ENCODE measurements around the gene TBX1. TPM values are rescaled to one million over a fixed set of nuclear protein-coding genes. Genes with fewer than 3 reads are reported as not detected.
"Not testable (repeated sequence)": the region's sequence is repeated elsewhere in the genome, so short reads cannot be mapped to it uniquely, and the experiment has no call there.

The TBX1 gene
- total RNA-seq, 1 donor: 0.43 TPM

DNA sequence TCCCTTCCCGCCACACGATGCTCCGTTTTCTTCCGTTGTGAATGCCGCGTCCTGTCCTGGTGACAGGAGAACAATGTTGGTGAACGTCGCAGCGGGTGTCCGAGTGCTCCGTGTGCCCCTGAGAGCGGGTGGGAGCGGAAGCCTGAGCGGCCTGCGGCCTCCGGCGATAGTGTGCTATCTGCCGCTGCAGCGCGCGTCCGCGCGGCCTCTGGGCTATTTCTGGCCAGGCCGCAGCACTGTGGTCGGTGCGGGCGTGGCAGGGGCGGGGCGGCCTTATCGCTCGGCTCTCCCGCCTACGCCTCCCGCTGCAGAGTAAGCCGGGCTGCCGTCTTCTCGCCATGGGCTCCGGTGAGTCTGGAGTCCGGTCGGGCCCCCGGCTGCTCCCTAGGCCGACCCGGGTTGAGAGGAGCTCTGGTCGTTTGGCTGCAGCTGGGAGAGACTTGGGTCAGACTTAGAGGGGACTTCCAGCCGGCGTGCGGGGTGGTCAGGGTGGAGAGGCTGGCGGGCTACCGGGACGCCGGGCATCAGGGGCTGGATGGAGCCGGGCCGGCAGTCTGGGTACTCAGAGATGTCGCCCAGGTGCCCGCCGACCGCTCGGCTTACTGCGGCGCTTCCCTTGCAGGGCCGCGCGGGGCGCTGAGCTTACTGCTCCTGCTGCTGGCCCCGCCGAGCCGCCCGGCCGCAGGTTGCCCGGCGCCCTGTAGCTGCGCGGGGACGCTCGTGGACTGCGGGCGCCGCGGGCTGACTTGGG is 37.2 kb upstream of the TBX1 start, which contains the start of gene GP1BB:
Gene GP1BB, plus strand, starts transcription at position 308 of the 751 bp plus-strand sequence. Its CDS starts 31 bp downstream, at position 339.
- TF ChIP-seq, protein P1, sequence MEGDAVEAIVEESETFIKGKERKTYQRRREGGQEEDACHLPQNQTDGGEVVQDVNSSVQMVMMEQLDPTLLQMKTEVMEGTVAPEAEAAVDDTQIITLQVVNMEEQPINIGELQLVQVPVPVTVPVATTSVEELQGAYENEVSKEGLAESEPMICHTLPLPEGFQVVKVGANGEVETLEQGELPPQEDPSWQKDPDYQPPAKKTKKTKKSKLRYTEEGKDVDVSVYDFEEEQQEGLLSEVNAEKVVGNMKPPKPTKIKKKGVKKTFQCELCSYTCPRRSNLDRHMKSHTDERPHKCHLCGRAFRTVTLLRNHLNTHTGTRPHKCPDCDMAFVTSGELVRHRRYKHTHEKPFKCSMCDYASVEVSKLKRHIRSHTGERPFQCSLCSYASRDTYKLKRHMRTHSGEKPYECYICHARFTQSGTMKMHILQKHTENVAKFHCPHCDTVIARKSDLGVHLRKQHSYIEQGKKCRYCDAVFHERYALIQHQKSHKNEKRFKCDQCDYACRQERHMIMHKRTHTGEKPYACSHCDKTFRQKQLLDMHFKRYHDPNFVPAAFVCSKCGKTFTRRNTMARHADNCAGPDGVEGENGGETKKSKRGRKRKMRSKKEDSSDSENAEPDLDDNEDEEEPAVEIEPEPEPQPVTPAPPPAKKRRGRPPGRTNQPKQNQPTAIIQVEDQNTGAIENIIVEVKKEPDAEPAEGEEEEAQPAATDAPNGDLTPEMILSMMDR (IDR thresholded peaks at IDR 0.05; ENCODE audit: insufficient read depth, low read depth, low read length): no peak
- no peak for DNase-seq (ENCODE audit: low read depth)
- H3K4me3 ChIP-seq (ENCODE audit: low read depth, low read length): no peak within 1 kb of the TSS

DNA sequence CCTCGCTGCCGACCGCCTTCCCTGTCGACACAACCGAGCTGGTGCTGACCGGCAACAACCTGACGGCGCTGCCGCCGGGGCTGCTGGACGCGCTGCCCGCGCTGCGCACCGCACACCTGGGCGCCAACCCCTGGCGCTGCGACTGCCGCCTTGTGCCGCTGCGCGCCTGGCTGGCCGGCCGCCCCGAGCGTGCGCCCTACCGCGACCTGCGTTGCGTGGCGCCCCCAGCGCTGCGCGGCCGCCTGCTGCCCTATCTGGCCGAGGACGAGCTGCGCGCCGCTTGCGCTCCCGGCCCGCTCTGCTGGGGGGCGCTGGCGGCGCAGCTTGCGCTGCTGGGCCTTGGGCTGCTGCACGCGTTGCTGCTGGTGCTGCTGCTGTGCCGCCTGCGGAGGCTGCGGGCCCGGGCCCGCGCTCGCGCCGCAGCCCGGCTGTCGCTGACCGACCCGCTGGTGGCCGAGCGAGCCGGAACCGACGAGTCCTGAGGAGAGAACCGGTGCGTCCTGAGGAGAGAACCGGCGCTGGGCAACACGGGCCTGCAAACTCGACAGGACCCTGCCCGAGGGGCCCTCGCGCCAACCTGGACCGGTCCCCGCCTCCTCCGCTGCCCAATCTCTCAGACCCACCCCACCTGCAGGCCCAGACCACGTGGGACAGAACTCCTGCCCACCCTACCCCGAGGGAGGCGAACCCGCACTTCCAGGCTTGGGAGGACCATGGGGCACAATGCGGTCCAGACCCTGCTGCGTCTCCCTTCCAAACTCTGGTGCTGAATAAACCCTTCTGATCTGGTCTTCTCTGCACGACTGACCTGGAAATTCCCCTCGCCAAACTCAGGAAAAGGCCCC is 36.4 kb upstream of the TBX1 start:
- TF ChIP-seq, protein P1 (IDR thresholded peaks at IDR 0.05; ENCODE audit: insufficient read depth, low read depth, low read length): no peak
- no peak overlapping the region for H3K4me3 ChIP-seq (ENCODE audit: low read depth, low read length)
- DNase-seq (ENCODE audit: low read depth): peak; percentile 19

DNA sequence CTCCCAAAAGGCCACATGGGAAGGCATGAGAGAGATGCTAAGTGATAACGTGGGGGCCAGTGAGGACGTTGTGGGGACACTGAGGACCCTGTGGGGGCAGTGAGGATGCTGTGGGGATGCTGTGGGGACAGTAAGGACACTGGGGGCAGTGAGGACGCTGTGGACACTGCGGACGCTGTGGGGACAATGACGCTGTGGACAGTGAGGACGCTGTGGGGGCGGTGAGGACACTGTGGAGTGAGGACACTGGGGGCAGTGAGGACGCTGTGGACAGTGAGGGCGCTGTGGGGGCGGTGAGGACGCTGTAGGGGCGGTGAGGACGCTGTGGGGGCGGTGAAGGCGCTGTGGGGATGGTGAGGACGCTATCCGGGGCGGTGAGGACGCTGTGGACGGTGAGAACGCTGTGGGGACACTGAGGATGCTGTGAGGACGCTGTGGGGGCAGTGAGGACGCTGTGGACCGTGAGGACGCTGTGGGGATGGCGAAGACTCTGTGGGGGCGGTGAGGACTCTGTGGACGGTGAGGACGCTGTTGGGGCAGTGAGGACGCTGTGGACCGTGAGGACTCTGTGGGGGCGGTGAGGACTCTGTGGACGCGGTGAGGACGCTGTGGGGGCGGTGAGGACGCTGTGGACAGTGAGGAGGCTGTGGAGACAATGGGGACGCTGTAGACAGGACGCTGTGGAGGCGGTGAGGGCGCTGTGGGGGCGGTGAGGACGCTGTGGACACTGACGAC is 35.5 kb upstream of the TBX1 start:
- no peak for DNase-seq (ENCODE audit: low read depth)
- no peak overlapping the region for H3K4me3 ChIP-seq (ENCODE audit: low read depth, low read length)
- TF ChIP-seq, protein P1 (IDR thresholded peaks at IDR 0.05; ENCODE audit: insufficient read depth, low read depth, low read length): no peak

DNA sequence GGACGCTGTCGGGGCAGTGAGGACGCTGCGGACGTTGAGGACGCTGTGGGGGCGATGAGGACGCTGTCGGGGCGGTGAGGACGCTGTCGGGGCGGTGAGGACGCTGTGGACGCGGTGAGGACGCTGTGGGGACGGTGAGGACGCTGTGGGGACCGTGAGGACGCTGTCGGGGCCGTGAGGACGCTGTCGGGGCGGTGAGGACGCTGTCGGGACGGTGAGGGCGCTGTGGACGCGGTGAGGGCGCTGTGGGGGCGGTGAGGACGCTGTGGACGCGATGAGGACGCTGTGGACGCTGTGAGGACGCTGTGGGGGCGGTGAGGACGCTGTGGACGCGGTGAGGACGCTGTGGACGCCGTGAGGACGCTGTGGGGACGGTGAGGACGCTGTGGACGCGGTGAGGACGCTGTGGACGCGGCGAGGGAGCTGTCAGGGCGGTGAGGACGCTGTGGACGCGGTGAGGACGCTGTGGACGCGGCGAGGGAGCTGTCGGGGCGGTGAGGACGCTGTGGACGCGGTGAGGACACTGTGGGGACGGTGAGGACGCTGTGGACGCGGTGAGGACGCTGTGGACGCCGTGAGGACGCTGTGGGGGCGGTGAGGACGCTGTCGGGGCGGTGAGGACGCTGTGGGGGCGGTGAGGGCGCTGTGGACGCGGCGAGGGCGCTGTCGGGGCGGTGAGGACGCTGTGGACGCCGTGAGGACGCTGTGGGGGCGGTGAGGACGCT is 34.4 kb upstream of the TBX1 start:
- H3K4me3 ChIP-seq (ENCODE audit: low read depth, low read length); DNase-seq (ENCODE audit: low read depth): not testable (repeated sequence)

DNA sequence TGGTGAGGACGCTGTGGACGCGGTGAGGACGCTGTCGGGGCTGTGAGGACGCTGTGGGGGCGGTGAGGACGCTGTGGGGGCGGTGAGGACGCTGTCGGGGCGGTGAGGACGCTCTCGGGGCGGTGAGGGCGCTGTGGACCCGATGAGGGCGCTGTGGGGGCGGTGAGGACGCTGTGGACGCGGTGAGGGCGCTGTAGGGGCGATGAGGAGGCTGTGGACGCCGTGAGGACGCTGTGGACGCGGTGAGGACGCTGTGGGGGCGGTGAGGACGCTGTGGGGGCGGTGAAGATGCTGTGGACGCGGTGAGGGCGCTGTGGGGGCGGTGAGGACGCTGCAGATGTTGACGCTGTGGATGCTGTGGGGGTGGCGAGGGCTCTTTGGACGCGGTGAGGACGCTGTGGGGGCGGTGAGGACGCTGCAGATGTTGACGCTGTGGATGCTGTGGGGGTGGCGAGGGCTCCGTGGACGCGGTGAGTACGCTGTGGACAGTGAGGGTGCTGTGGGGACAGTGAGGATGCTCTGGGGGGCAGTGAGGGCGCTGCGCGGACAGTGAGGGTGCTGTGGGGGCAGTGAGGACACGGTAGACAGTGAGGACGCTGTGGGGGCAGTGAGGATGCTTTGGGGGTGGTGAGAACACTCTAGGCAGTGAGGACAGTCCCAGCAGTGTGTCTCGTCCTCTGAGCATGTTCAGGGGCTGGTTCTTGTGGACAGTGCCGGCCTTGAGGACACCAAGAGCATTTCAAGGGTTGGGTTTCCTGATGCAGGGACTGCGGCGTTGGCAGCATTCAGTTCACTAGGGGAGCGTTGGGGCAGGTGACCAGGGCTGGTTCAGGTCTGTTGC is 33.0 kb upstream of the TBX1 start:
- DNase-seq (ENCODE audit: low read depth): no peak
- H3K4me3 ChIP-seq (ENCODE audit: low read depth, low read length): no peak overlapping the region
- TF ChIP-seq, protein P1 (IDR thresholded peaks at IDR 0.05; ENCODE audit: insufficient read depth, low read depth, low read length): no peak

DNA sequence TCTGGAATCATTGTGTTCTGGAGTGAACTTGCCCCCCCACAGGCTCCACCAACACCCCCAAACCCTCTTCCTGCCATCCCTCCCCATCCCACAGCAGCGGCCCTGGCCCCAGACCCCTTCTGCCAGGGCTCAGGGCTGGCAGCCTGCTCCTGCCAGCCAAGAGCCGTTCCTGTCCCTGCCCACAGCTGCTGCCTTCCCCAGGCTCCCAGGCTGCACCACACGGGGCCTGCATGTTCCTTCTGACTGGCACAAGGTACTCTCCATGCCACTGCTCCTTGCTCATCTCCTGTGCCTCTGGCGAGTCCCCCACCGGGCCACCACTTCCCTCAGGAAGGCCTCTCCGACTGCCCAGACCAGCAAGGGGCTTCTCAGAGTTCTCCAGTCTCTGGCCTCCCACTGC is 32.3 kb upstream of the TBX1 start:
- no peak overlapping the region for H3K4me3 ChIP-seq (ENCODE audit: low read depth, low read length)
- TF ChIP-seq, protein P1 (IDR thresholded peaks at IDR 0.05; ENCODE audit: insufficient read depth, low read depth, low read length): no peak
- no peak for DNase-seq (ENCODE audit: low read depth)
